ENCODE measurements around the gene UBE2F.
A peak's percentile ranks its signal among the peaks of the same experiment; 100 is the strongest.

UBE2F gene

DNA sequence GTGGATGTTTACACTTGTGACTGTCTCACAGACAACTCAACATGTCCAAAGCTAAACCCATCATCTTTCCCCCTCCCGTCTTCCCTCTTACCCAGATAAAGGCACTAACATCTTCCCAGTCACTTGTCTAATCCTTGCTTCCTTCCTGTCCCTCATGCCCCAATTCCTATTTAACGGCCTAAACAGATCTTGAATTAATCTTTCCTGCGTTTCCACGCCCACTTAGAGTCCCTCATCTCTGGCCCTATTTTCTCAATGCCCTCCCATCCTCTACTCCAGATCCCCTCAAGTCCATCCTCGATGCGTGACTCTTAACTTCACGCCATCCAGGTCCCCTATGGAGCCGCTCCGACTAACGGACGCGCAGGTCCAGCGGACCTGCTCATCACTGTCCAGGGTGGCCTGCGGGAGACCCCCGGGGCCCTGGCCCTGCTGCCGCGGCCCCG is 93.3 kb downstream of the UBE2F start:
- H3K4me3 ChIP-seq (replicated peaks; ENCODE audit: insufficient read depth, low read length): peak overlapping the region; percentile 99
- H3K27me3 ChIP-seq (ENCODE audit: insufficient read depth, poor library complexity, severe bottlenecking): no peaks in the 10 kb centered on the region
- H3K27ac ChIP-seq (replicated peaks): peak overlapping the region; percentile 86
- peak in 1 of 2 experiments; percentile 20 for DNase-seq (ENCODE audit: low read depth in 1 of 2, low spot score in 1 of 2)
- TF ChIP-seq SPI1 (IDR thresholded peaks at IDR 0.05; ENCODE audit: borderline replicate concordance, low read depth) (0 out of 2 replicates have a peak, but pooled peaks have one; percentile 58), POLR2AphosphoS5 (IDR thresholded peaks at IDR 0.05; ENCODE audit: low read depth) (no peak)

DNA sequence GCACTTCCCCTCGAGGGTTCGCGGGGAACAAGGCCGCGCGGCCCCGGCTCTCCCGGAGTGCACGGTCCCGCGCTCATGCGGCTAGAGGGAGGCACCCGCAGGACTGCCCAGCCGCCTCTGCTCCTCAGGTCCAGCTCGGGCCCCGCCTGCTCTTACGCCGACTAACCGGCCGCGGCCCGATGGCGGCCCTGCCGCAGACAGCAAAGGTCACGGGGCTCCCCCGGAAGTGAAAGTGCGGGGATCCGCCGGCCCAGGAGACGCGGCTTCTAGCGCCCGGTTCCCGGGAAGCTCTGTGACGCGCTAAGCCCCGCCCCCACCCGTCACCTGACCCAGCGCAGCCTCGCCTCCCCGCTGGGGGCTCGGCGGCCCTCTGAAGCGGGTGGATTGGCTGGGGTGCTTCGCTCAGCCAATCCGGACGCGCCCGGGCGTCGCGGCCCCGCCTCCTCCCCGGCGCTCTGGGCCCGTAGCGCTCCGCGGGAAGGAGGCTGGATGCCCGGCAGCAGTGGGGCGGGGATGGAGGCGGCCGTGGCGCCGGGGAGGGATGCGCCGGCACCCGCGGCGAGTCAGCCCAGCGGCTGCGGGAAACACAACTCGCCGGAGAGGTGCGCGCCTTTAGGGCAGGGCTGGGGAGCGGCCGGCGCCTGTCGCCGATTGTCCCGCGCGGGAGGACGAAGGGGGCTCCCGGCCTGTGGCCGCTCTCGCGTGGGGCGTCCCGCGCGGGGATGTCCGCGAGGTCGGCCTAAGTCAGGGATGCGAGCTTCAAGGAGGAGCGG is 93.9 kb downstream of the UBE2F start, which contains the start of gene SCLY:
TSS of gene SCLY (plus strand) at position 460 of the 773 bp plus-strand sequence. CDS start at position 514, 54 bp downstream.
- H3K27me3 ChIP-seq (ENCODE audit: insufficient read depth, poor library complexity, severe bottlenecking): no peaks in the 10 kb centered on the region
- H3K4me3 ChIP-seq (replicated peaks; ENCODE audit: insufficient read depth, low read length): peak within 1 kb of the TSS; percentile 99
- H3K27ac ChIP-seq (replicated peaks): peak within 1 kb of the TSS; percentile 86
- TF ChIP-seq POLR2AphosphoS5 (IDR thresholded peaks at IDR 0.05; ENCODE audit: low read depth): peak; percentile 85
- no peak; the same call in none of the 2 replicates for TF ChIP-seq SPI1 (IDR thresholded peaks at IDR 0.05; ENCODE audit: borderline replicate concordance, low read depth)
- TF ChIP-seq, protein P1, sequence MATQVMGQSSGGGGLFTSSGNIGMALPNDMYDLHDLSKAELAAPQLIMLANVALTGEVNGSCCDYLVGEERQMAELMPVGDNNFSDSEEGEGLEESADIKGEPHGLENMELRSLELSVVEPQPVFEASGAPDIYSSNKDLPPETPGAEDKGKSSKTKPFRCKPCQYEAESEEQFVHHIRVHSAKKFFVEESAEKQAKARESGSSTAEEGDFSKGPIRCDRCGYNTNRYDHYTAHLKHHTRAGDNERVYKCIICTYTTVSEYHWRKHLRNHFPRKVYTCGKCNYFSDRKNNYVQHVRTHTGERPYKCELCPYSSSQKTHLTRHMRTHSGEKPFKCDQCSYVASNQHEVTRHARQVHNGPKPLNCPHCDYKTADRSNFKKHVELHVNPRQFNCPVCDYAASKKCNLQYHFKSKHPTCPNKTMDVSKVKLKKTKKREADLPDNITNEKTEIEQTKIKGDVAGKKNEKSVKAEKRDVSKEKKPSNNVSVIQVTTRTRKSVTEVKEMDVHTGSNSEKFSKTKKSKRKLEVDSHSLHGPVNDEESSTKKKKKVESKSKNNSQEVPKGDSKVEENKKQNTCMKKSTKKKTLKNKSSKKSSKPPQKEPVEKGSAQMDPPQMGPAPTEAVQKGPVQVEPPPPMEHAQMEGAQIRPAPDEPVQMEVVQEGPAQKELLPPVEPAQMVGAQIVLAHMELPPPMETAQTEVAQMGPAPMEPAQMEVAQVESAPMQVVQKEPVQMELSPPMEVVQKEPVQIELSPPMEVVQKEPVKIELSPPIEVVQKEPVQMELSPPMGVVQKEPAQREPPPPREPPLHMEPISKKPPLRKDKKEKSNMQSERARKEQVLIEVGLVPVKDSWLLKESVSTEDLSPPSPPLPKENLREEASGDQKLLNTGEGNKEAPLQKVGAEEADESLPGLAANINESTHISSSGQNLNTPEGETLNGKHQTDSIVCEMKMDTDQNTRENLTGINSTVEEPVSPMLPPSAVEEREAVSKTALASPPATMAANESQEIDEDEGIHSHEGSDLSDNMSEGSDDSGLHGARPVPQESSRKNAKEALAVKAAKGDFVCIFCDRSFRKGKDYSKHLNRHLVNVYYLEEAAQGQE (IDR thresholded peaks at IDR 0.05; ENCODE audit: insufficient replicate concordance, low read depth): no peak
- TF ChIP-seq, protein P2, sequence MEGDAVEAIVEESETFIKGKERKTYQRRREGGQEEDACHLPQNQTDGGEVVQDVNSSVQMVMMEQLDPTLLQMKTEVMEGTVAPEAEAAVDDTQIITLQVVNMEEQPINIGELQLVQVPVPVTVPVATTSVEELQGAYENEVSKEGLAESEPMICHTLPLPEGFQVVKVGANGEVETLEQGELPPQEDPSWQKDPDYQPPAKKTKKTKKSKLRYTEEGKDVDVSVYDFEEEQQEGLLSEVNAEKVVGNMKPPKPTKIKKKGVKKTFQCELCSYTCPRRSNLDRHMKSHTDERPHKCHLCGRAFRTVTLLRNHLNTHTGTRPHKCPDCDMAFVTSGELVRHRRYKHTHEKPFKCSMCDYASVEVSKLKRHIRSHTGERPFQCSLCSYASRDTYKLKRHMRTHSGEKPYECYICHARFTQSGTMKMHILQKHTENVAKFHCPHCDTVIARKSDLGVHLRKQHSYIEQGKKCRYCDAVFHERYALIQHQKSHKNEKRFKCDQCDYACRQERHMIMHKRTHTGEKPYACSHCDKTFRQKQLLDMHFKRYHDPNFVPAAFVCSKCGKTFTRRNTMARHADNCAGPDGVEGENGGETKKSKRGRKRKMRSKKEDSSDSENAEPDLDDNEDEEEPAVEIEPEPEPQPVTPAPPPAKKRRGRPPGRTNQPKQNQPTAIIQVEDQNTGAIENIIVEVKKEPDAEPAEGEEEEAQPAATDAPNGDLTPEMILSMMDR (IDR thresholded peaks at IDR 0.05; ENCODE audit: insufficient read depth, low read length): no peak
- peak; percentile 90 for TF ChIP-seq GABPA (IDR thresholded peaks at IDR 0.05; ENCODE audit: low read depth)
- peak; percentile 90 to 96 for DNase-seq (ENCODE audit: low read depth in 1 of 2, low spot score in 1 of 2)

DNA sequence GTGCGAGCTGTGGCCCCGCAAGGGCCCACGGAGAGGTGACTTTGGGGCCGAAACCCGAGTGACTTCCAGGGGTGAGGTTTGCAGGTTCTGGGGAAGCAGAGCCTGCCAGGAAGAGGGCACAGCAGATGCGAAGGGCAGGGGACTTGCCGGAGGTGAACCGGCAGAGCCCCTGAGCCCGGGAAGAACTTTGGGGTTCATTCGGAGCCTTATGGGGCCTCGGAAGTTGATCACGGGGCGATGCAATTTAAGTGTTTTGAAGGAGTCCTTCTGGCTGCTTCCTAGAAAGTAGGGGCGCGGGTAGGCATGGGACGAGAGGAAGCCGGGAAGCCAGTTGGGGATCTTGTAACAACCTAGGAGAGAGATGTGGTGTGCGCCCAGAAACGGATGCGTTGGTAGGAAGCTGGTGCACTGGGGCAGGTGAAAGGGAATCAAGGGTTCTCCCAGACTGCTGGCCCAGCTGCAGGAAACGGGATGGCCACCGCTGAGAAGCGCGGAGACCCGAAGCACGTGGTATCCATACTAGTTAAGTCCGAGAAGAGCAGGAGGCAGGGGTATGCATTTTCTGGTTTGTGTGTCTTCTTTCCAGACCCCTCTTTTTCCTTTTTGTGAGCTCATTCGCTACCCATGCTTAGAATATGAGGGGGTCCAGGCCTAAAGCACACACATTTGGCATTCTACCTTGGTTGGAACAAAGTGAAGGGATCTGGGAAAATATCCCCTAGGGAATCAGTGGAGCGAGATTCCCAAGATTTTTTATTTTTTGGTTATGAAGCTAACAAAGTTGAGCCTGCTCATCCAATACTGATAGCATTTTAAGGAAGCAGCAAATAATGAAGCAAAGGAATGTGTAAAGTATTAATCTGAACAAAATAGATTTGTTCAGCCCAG is 94.7 kb downstream of the UBE2F start:
- Histone ChIP-seq H3K27ac (replicated peaks) (peak overlapping the region; percentile 80), H3K4me3 (replicated peaks; ENCODE audit: insufficient read depth, low read length) (peak overlapping the region; percentile 99), H3K27me3 (ENCODE audit: insufficient read depth, poor library complexity, severe bottlenecking) (no peaks in the 10 kb centered on the region)
- DNase-seq (ENCODE audit: low read depth in 1 of 2, low spot score in 1 of 2): peak; percentile 31 to 66
- TF ChIP-seq, protein P2 (IDR thresholded peaks at IDR 0.05; ENCODE audit: insufficient read depth, low read length): no peak

DNA sequence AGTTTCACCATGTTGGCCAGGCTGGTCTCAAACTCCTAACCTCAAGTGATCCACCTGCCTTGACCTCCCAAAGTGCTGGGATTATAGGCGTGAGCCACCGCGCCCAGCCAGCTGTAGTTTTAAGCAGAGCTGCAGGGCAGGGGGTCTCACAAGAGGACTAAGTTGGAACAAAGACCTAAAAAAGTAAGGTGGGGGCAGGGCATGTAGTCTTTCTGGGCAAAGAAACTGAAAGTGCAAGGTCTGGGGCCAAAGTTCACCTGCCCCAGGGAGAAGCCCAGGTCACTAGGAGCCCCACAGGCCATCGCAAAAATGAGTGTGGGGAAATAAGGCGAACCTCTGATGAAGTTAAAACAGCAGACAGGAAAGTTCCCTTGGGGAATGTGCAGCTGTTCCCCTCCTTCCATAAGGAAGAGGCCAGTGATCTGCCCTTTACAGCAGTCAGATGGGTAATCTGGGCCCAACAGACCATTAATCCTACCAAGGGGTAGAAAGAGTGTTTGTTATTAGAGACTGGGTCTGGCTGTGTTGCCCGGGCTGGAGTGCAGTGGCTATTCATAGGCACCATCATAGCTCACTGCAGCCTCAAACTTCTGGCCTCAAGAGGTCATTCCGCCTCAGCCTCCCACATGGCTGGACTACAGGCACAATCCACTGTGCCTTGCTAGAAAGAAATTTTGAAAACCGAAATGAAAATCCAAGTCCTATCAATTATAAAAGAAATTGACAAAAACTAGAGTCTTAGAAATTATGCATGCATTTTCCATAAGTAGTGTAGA is 96.8 kb downstream of the UBE2F start:
- H3K27me3 ChIP-seq (ENCODE audit: insufficient read depth, poor library complexity, severe bottlenecking): no peaks in the 10 kb centered on the region
- H3K27ac ChIP-seq (replicated peaks): no peak overlapping the region
- DNase-seq (ENCODE audit: low read depth in 1 of 2, low spot score in 1 of 2): no peak
- H3K4me3 ChIP-seq (replicated peaks; ENCODE audit: insufficient read depth, low read length): no peak overlapping the region
- TF ChIP-seq, protein P1 (IDR thresholded peaks at IDR 0.05; ENCODE audit: insufficient replicate concordance, low read depth): no peak
- TF ChIP-seq, protein P2 (IDR thresholded peaks at IDR 0.05; ENCODE audit: insufficient read depth, low read length): no peak
- TF ChIP-seq SPI1 (IDR thresholded peaks at IDR 0.05; ENCODE audit: borderline replicate concordance, low read depth) (no peak), POLR2AphosphoS5 (IDR thresholded peaks at IDR 0.05; ENCODE audit: low read depth) (no peak), GABPA (IDR thresholded peaks at IDR 0.05; ENCODE audit: low read depth) (no peak)

All from HL-60 (cell line).